GM08714 (cell line): ENCODE results near the gene SMOC2.

ENCODE experiments used
- H3K4me3 ChIP-seq: fragments of 200-500 bp; sonication (Bioruptor generic); 2 replicates; pipeline ENCODE4 v1.5.1; 2014; ENCODE audit warnings: mild to moderate bottlenecking, low read length, inconsistent platforms
- ZNF274 ChIP-seq: IDR thresholded peaks from 2 replicates; pipeline ENCODE4 v1.6.1; 2012; ENCODE audit warnings: mild to moderate bottlenecking, low read depth, low read length

The SMOC2 gene

GRCh38 chr6:168520233-168520632 is 79.2 kb downstream of the SMOC2 start:
- no peak for TF ChIP-seq ZNF274
- no peak overlapping the region for H3K4me3 ChIP-seq

DNA sequence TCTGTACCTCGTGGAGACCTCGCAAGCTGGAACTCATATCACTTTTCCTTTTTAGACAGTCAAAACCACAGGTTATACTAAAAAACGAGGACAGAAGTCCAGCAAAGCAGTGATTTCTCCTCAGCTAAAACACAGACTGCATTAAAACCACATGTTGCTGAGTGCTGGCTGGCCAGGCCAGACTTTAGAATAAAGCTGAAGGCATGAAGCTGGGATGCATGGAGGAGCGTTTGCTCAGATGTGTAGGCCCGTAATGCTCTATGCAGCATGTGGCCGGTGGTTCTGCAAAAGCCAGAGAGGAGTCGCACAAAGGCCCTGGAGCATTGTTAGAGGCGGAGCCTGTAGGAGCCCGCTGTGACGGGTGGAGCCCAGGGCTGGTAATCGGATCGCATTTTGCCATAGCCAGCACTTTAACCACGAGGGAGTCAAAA is 83.6 kb downstream of the SMOC2 start:
- TF ChIP-seq ZNF274 = no peak
- no peak overlapping the region for H3K4me3 ChIP-seq

- no peak for TF ChIP-seq ZNF274
- H3K4me3 ChIP-seq = no peak overlapping the region
Observed at GRCh38 chr6:168525114-168525513, 84.1 kb downstream of the SMOC2 start.

- TF ChIP-seq ZNF274 = no peak
- H3K4me3 ChIP-seq = no peak overlapping the region
Observed at GRCh38 chr6:168525926-168526630, 85.1 kb downstream of the SMOC2 start.

DNA sequence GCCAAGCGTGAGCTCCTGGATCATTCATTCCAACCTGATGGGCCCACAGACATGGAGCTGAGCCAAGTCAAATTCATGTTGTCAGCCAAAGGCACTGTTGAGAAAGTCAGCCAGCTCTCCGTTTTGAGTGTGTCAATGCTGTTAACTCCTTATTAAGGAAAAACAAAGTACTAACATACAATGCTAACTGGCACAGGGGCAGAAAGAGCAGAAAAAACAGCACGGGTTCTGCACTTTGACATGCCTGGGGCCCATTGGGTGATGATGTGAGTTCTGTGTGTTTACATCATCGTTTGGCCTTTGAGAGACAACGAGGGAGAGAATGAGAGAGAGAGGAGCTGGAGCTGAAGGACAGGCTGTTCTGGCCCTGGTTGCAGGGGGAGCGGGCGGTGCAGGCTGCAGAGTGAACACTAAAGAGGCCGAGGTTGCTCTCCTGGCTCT is 85.9 kb downstream of the SMOC2 start:
- H3K4me3 ChIP-seq = no peak overlapping the region
- TF ChIP-seq ZNF274 = no peak

DNA sequence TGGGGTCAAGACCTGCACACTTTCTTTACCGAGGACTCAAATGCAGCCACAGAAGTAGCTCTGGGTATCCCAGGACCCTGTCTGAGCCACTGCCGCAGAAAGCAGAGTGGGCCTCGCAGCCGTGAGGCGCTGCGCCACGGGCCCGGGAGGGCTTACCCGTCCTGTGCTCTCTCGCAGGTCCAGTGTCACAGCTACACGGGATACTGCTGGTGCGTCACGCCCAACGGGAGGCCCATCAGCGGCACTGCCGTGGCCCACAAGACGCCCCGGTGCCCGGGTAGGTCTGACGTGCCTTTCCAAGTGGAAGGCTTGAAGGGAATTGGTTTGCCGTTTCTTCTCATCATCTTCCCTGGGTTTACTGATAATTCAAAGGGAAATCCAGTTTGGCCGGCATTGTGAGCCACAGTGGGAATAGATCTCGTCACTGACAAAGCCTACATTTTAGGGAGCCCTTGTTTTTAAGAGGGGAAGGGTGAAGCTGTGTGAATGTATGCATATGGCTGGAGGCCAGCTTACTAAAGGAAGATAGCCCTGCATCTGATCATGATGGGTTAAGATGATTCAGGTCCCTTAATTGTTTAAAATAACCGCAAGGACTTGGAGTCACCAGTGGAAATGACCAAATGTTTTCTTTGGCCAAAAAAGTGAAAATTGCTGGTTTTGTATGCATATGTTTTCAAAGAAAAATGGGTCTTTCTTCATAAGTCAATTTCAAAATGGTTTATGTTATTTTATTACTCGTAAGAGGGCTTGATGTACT is 86.6 kb downstream of the SMOC2 start:
- TF ChIP-seq ZNF274 = no peak
- H3K4me3 ChIP-seq = no peak overlapping the region

DNA sequence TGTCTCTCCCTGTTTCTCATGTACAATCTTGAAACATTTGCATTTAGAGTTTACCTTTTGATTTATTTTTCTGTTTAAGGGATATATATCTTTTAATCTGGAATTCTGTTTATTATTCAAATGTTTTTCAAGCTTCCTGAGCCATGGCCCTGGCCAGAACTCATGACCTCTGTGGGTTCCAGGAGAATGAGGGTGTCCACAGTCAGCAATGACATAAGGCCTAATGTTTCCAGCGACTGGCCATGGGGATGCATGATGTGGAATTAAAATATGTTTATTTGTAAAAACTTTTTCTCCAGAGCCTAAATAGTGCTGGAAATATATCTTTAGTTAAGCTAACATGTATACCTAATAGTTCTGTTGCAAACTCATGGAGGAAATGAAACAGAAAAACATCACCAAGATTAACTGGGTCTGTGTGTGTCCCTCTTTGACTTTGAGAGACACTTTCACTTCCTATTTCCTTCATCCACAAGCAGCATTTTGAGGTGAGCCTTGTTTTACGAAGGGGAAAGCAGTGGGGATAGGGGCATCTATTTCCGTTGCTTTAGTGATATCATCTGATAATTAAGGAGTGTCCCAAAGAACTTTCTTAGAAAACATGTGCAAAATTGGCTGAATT is 87.6 kb downstream of the SMOC2 start:
- no peak overlapping the region for H3K4me3 ChIP-seq
- no peak for TF ChIP-seq ZNF274

- no peak overlapping the region for H3K4me3 ChIP-seq
- TF ChIP-seq ZNF274 = no peak
Observed at GRCh38 chr6:168529214-168529613, 88.2 kb downstream of the SMOC2 start.

- H3K4me3 ChIP-seq = no peak overlapping the region
- no peak for TF ChIP-seq ZNF274
Observed at GRCh38 chr6:168530653-168531071, 89.7 kb downstream of the SMOC2 start.

GRCh38 chr6:168532070-168532469 is 91.1 kb downstream of the SMOC2 start:
- no peak overlapping the region for H3K4me3 ChIP-seq
- no peak for TF ChIP-seq ZNF274

- no peak overlapping the region for H3K4me3 ChIP-seq
- TF ChIP-seq ZNF274 = no peak
Observed at GRCh38 chr6:168533414-168533813, 92.4 kb downstream of the SMOC2 start.

DNA sequence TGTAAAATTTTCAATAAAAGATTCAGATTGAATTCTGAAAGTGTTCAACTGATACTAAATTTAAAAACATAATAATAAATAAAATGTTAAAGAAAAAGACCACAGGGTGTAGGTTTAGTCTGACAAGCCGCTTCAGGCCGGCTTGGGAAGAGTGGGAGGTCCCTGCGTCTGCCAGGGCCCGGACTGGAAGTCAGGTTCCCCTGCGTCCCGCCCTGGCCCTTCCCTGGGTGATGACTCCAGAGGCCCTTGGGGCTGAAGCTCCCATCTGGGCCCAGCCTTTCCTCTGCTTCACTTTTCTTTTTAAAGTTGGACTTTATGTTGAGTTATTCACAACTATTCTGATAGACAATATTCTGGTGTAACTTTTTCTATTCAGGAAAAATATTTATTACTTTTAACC is 93.3 kb downstream of the SMOC2 start:
- H3K4me3 ChIP-seq = no peak overlapping the region
- TF ChIP-seq ZNF274 = no peak

- TF ChIP-seq ZNF274 = no peak
- H3K4me3 ChIP-seq = no peak overlapping the region
Observed at GRCh38 chr6:168535711-168536110, 94.7 kb downstream of the SMOC2 start.

GRCh38 chr6:168536196-168536595 is 95.2 kb downstream of the SMOC2 start:
- no peak overlapping the region for H3K4me3 ChIP-seq
- TF ChIP-seq ZNF274 = no peak
